Retinal pigment epithelial cell (primary cell): ENCODE data around the gene LEF1.

ENCODE experiments used
- DNase-seq: peaks from one replicate; pipeline ENCODE4 v3.0.0-alpha.2; 2010; ENCODE audit warnings: low read depth
- H3K4me3 ChIP-seq: 2 replicates; pipeline ENCODE4 v1.5.1; 2011; ENCODE audit warnings: mild to moderate bottlenecking, low read length, control low read depth, moderate library complexity
- CTCF ChIP-seq: conservative IDR thresholded peaks from 2 replicates; pipeline ENCODE4 v1.5.1; 2011; ENCODE audit warnings: low read depth, low read length, control low read depth, inconsistent platforms

Gene LEF1

GRCh38 chr4:108115168-108115526, 53.6 kb downstream of the LEF1 start:
- TF ChIP-seq CTCF: no peak
- DNase-seq: no peak
- H3K4me3 ChIP-seq: no peak overlapping the region

GRCh38 chr4:108114503-108114902, 54.2 kb downstream of the LEF1 start:
- no peak overlapping the region for H3K4me3 ChIP-seq
- no peak for DNase-seq
- no peak for TF ChIP-seq CTCF

GRCh38 chr4:108113229-108113628, 55.5 kb downstream of the LEF1 start:
- DNase-seq: no peak
- no peak for TF ChIP-seq CTCF
- H3K4me3 ChIP-seq: no peak overlapping the region

- H3K4me3 ChIP-seq: no peak overlapping the region
- TF ChIP-seq CTCF: no peak
- DNase-seq: no peak
Measured at GRCh38 chr4:108111781-108112180, 57.0 kb downstream of the LEF1 start.

GRCh38 chr4:108110450-108110849, 58.3 kb downstream of the LEF1 start:
- no peak overlapping the region for H3K4me3 ChIP-seq
- no peak for TF ChIP-seq CTCF
- DNase-seq: no peak

- no peak for DNase-seq
- TF ChIP-seq CTCF: no peak
- no peak overlapping the region for H3K4me3 ChIP-seq
Measured at GRCh38 chr4:108109997-108110416, 58.7 kb downstream of the LEF1 start.

GRCh38 chr4:108109111-108109510, 59.6 kb downstream of the LEF1 start:
- H3K4me3 ChIP-seq: no peak overlapping the region
- no peak for DNase-seq
- no peak for TF ChIP-seq CTCF
